HG03066 (cell line): ENCODE data around the gene ZNF451.
"Not testable (repeated sequence)": the region's sequence is repeated elsewhere in the genome, so short reads cannot be mapped to it uniquely, and the experiment has no call there.

Source experiments
- ATAC-seq: cut with Tn5 transposase; IDR thresholded peaks from one replicate; pipeline ENCODE4 v1.9.1; 2021; ENCODE audit warnings: low read depth; ENCODE audit not compliant: unreplicated experiment

ZNF451 gene

GRCh38 chr6:57089687-57090457 is at the start of gene ZNF451:
Gene ZNF451 (plus strand): TSS chr6:57090188. CDS start chr6:57090254, 66 bp downstream.
- peak; percentile 94 for ATAC-seq

- ATAC-seq, result not testable (repeated sequence)
Measured at GRCh38 chr6:57044061-57044460, 45.9 kb upstream of the ZNF451 start.

- ATAC-seq, result no peak
Measured at GRCh38 chr6:57044568-57044967, 45.4 kb upstream of the ZNF451 start.

- ATAC-seq, result peak; percentile 94
Measured at GRCh38 chr6:57046332-57047256, 43.4 kb upstream of the ZNF451 start, which contains the start of gene KIAA1586. Gene KIAA1586 (plus strand): TSS chr6:57046693. CDS start chr6:57046756, 63 bp downstream.

GRCh38 chr6:57047257-57047585 is 42.8 kb upstream of the ZNF451 start:
- ATAC-seq, result peak; percentile 7

- ATAC-seq, result not testable (repeated sequence)
Measured at GRCh38 chr6:57047859-57048258, 42.1 kb upstream of the ZNF451 start.

- no peak for ATAC-seq
Measured at GRCh38 chr6:57048577-57048976, 41.4 kb upstream of the ZNF451 start.

GRCh38 chr6:57063847-57064246 is 26.1 kb upstream of the ZNF451 start:
- ATAC-seq, result no peak

- no peak for ATAC-seq
Measured at GRCh38 chr6:57064809-57065208, 25.2 kb upstream of the ZNF451 start.

- ATAC-seq, result no peak
Measured at GRCh38 chr6:57068061-57068460, 21.9 kb upstream of the ZNF451 start.

- ATAC-seq, result no peak
Measured at GRCh38 chr6:57069228-57069627, 20.8 kb upstream of the ZNF451 start.

- no peak for ATAC-seq
Measured at GRCh38 chr6:57069920-57070331, 20.1 kb upstream of the ZNF451 start.

- ATAC-seq, result no peak
Measured at GRCh38 chr6:57072108-57072507, 17.9 kb upstream of the ZNF451 start.

GRCh38 chr6:57074383-57074782 is 15.6 kb upstream of the ZNF451 start:
- ATAC-seq, result no peak

GRCh38 chr6:57075092-57075491 is 14.9 kb upstream of the ZNF451 start:
- no peak for ATAC-seq

- ATAC-seq, result no peak
Measured at GRCh38 chr6:57078531-57079207, 11.3 kb upstream of the ZNF451 start.

- no peak for ATAC-seq
Measured at GRCh38 chr6:57085471-57085870, 4.5 kb upstream of the ZNF451 start.

- ATAC-seq, result no peak
Measured at GRCh38 chr6:57086843-57087242, 3.1 kb upstream of the ZNF451 start.

GRCh38 chr6:57087916-57088315 is 2.1 kb upstream of the ZNF451 start:
- ATAC-seq, result no peak

GRCh38 chr6:57089265-57089664 is 723 bp upstream of the ZNF451 start:
- ATAC-seq, result no peak
